Effector memory CD4-positive, alpha-beta T cell (primary cell): ENCODE results near the gene PRKG1.

ENCODE experiments used
- DNase-seq, 3 donors: peaks; one replicate each; pipeline ENCODE4 v3.0.0-alpha.2; 2020
- H3K27ac ChIP-seq: 2 replicates; pipeline ENCODE4 v1.7.0; 2013; ENCODE audit warnings: mild to moderate bottlenecking, low read length, moderate library complexity; ENCODE audit not compliant: insufficient read depth, poor library complexity, severe bottlenecking
- H3K27me3 ChIP-seq: replicated peaks from 2 replicates; pipeline ENCODE4 v1.7.0; 2013; ENCODE audit warnings: mild to moderate bottlenecking, low read length; ENCODE audit not compliant: insufficient read depth, control insufficient read depth, poor library complexity, severe bottlenecking
- H3K36me3 ChIP-seq: 2 replicates; pipeline ENCODE4 v1.7.0; 2013; ENCODE audit warnings: mild to moderate bottlenecking, low read length, moderate library complexity; ENCODE audit not compliant: control insufficient read depth, insufficient read depth
- H3K4me1 ChIP-seq: 2 replicates; pipeline ENCODE4 v1.7.0; 2013; ENCODE audit warnings: low read length, mild to moderate bottlenecking; ENCODE audit not compliant: control insufficient read depth, insufficient read depth, poor library complexity, severe bottlenecking
- H3K4me3 ChIP-seq: 2 replicates; pipeline ENCODE4 v1.7.0; 2013; ENCODE audit warnings: low read length, low read depth, mild to moderate bottlenecking; ENCODE audit not compliant: insufficient read depth, poor library complexity, severe bottlenecking
- H3K9me3 ChIP-seq: 2 replicates; pipeline ENCODE4 v1.7.0; 2013; ENCODE audit warnings: mild to moderate bottlenecking, low read length, moderate library complexity; ENCODE audit not compliant: control insufficient read depth
- total RNA-seq, 3 donors: gene quantifications; one replicate each; lab custom pipeline; 2026; lab: John Stamatoyannopoulos, UW

The PRKG1 gene
- total RNA-seq = 0 to 0.61 (median 0.39) reads per million in 3 donors

- Histone ChIP-seq H3K4me1 (no peaks in the 10 kb centered on the region), H3K27me3 (peaks cover 12% of the 10 kb centered on the region), H3K36me3 (no peaks in the 10 kb centered on the region), H3K4me3 (no peak within 1 kb of the TSS), H3K27ac (no peak within 1 kb of the TSS), H3K9me3 (no peaks in the 10 kb centered on the region)
- no peak for DNase-seq
Measured at GRCh38 chr10:51074238-51075028, at the start of gene PRKG1. Gene PRKG1, plus strand, starts transcription at chr10:51074487.

- DNase-seq = no peak
- no peak overlapping the region for H3K27ac ChIP-seq
- H3K4me1 ChIP-seq = no peaks in the 10 kb centered on the region
- H3K9me3 ChIP-seq = no peaks in the 10 kb centered on the region
- H3K36me3 ChIP-seq = no peaks in the 10 kb centered on the region
- no peaks in the 10 kb centered on the region for H3K27me3 ChIP-seq
- H3K4me3 ChIP-seq = no peak overlapping the region
Measured at GRCh38 chr10:51028420-51028819, 45.9 kb upstream of the PRKG1 start.

- Histone ChIP-seq H3K4me3 (no peak overlapping the region), H3K36me3 (no peaks in the 10 kb centered on the region), H3K9me3 (no peaks in the 10 kb centered on the region), H3K27me3 (no peaks in the 10 kb centered on the region), H3K4me1 (no peaks in the 10 kb centered on the region), H3K27ac (no peak overlapping the region)
- DNase-seq = no peak
Measured at GRCh38 chr10:51029172-51029641, 45.1 kb upstream of the PRKG1 start.

- no peak overlapping the region for H3K27ac ChIP-seq
- H3K27me3 ChIP-seq = no peaks in the 10 kb centered on the region
- H3K36me3 ChIP-seq = no peaks in the 10 kb centered on the region
- no peak for DNase-seq
- H3K9me3 ChIP-seq = no peaks in the 10 kb centered on the region
- no peaks in the 10 kb centered on the region for H3K4me1 ChIP-seq
- H3K4me3 ChIP-seq = no peak overlapping the region
Measured at GRCh38 chr10:51030480-51030879, 43.8 kb upstream of the PRKG1 start.

GRCh38 chr10:51031950-51032349, 42.3 kb upstream of the PRKG1 start:
- Histone ChIP-seq H3K27ac (no peak overlapping the region), H3K4me1 (no peaks in the 10 kb centered on the region), H3K4me3 (no peak overlapping the region), H3K9me3 (no peaks in the 10 kb centered on the region), H3K27me3 (no peaks in the 10 kb centered on the region), H3K36me3 (no peaks in the 10 kb centered on the region)
- no peak for DNase-seq

GRCh38 chr10:51034769-51035168, 39.5 kb upstream of the PRKG1 start:
- Histone ChIP-seq H3K27ac (no peak overlapping the region), H3K27me3 (no peaks in the 10 kb centered on the region), H3K4me1 (no peaks in the 10 kb centered on the region), H3K9me3 (no peaks in the 10 kb centered on the region), H3K4me3 (no peak overlapping the region), H3K36me3 (no peaks in the 10 kb centered on the region)
- DNase-seq = no peak

GRCh38 chr10:51035344-51035743, 38.9 kb upstream of the PRKG1 start:
- Histone ChIP-seq H3K4me1 (no peaks in the 10 kb centered on the region), H3K27ac (no peak overlapping the region), H3K36me3 (no peaks in the 10 kb centered on the region), H3K9me3 (no peaks in the 10 kb centered on the region), H3K27me3 (no peaks in the 10 kb centered on the region), H3K4me3 (no peak overlapping the region)
- no peak for DNase-seq

- H3K36me3 ChIP-seq = no peaks in the 10 kb centered on the region
- no peak for DNase-seq
- H3K4me1 ChIP-seq = no peaks in the 10 kb centered on the region
- no peak overlapping the region for H3K4me3 ChIP-seq
- H3K27ac ChIP-seq = no peak overlapping the region
- H3K9me3 ChIP-seq = no peaks in the 10 kb centered on the region
- H3K27me3 ChIP-seq = no peaks in the 10 kb centered on the region
Measured at GRCh38 chr10:51045871-51046270, 28.4 kb upstream of the PRKG1 start.

- H3K27ac ChIP-seq = no peak overlapping the region
- H3K36me3 ChIP-seq = no peaks in the 10 kb centered on the region
- H3K4me1 ChIP-seq = no peaks in the 10 kb centered on the region
- H3K9me3 ChIP-seq = no peaks in the 10 kb centered on the region
- H3K4me3 ChIP-seq = no peak overlapping the region
- no peaks in the 10 kb centered on the region for H3K27me3 ChIP-seq
- DNase-seq = no peak
Measured at GRCh38 chr10:51046654-51047053, 27.6 kb upstream of the PRKG1 start.

GRCh38 chr10:51047857-51048256, 26.4 kb upstream of the PRKG1 start:
- Histone ChIP-seq H3K36me3 (no peaks in the 10 kb centered on the region), H3K4me1 (no peaks in the 10 kb centered on the region), H3K27me3 (no peaks in the 10 kb centered on the region), H3K27ac (no peak overlapping the region), H3K9me3 (no peaks in the 10 kb centered on the region), H3K4me3 (no peak overlapping the region)
- no peak for DNase-seq
